SK-N-SH (cell line): Measurements from ENCODE around the gene TMIGD3. TPM values are rescaled to one million over a fixed set of nuclear protein-coding genes. Genes with fewer than 3 reads are reported as not detected.

Experiments used
- CTCF ChIA-PET: fragments of 300-600, 350-600 bp; formaldehyde crosslinking; extraction: SDS; loops from one replicate; lab custom pipeline; 2021; lab: Yijun Ruan, JAX
- POLR2A ChIA-PET: fragments of 350-600 bp; sonication (Branson Sonifier 250); formaldehyde crosslinking; extraction: SDS; loops from one replicate; lab custom pipeline; 2020; ENCODE audit warnings: antibody characterized with exemption, inconsistent platforms; lab: Yijun Ruan, JAX
- DNase-seq: peaks from one replicate; pipeline ENCODE4 v3.0.0; 2012
- H2AFZ ChIP-seq: fragments of 200-600 bp; sonication (generic); 2 replicates; pipeline ENCODE4 v1.8.1; 2016; ENCODE audit warnings: antibody characterized with exemption, mild to moderate bottlenecking, low read depth
- H3F3A ChIP-seq: fragments of 200-600 bp; sonication (generic); replicated peaks from 2 replicates; pipeline ENCODE3; 2016; ENCODE audit warnings: antibody characterized with exemption, mild to moderate bottlenecking; ENCODE audit not compliant: insufficient read depth
- H3K27ac ChIP-seq, 2 experiments: fragments of 200-500 bp in 1 of 2; fragments of 200-600 bp in 1 of 2; sonication (Bioruptor generic) in 1 of 2; sonication (generic), shearing (Covaris generic) in 1 of 2; 2 replicates each; pipeline versions ENCODE4 v1.5.1 to v1.6.1; 2014 to 2016; ENCODE audit warnings: low read depth in 2 of 2, inconsistent platforms in 1 of 2, low read length in 1 of 2, mild to moderate bottlenecking in 1 of 2, mixed read lengths in 1 of 2
- H3K27me3 ChIP-seq: fragments of 200-600 bp; sonication (generic), shearing (Covaris generic); 2 replicates; pipeline ENCODE4 v1.6.1; 2016; ENCODE audit warnings: mixed run types; ENCODE audit not compliant: insufficient read depth
- H3K36me3 ChIP-seq, 2 experiments: fragments of 200-500 bp in 1 of 2; fragments of 200-600 bp in 1 of 2; sonication (Bioruptor generic) in 1 of 2; sonication (generic) in 1 of 2; replicated peaks in 1 of 2; 2 replicates each; pipeline versions ENCODE3 to v1.5.1; 2014 to 2016; ENCODE audit warnings: low read length in 1 of 2, mild to moderate bottlenecking in 1 of 2; ENCODE audit not compliant: insufficient read depth in 2 of 2, control insufficient read depth in 1 of 2
- H3K4me1 ChIP-seq, 2 experiments: fragments of 200-500 bp in 1 of 2; fragments of 200-600 bp in 1 of 2; sonication (Bioruptor generic) in 1 of 2; sonication (generic), shearing (Covaris generic) in 1 of 2; 2 replicates each; pipeline versions ENCODE4 v1.5.1 to v1.6.1; 2014 to 2016; ENCODE audit warnings: low read depth in 1 of 2, low read length in 1 of 2, mixed run types in 1 of 2; ENCODE audit not compliant: insufficient read depth in 2 of 2, control insufficient read depth in 1 of 2
- H3K4me2 ChIP-seq: fragments of 200-600 bp; sonication (generic), shearing (Covaris generic); 2 replicates; pipeline ENCODE4 v1.6.1; 2017; ENCODE audit warnings: mixed run types
- H3K4me3 ChIP-seq, 2 experiments: fragments of 200-500 bp in 1 of 2; fragments of 200-600 bp in 1 of 2; sonication (Bioruptor generic) in 1 of 2; sonication (generic), shearing (Covaris generic) in 1 of 2; 2 replicates each; pipeline versions ENCODE4 v1.5.1 to v1.8.1; 2014 to 2016; ENCODE audit warnings: low read depth in 2 of 2, inconsistent platforms in 1 of 2, low read length in 1 of 2, mild to moderate bottlenecking in 1 of 2, mixed read lengths in 1 of 2, moderate library complexity in 1 of 2
- H3K79me2 ChIP-seq: fragments of 200-600 bp; sonication (generic); 2 replicates; pipeline ENCODE4 v1.8.1; 2017; ENCODE audit warnings: mild to moderate bottlenecking; ENCODE audit not compliant: insufficient read depth
- H3K9ac ChIP-seq: fragments of 200-600 bp; sonication (generic); 2 replicates; pipeline ENCODE4 v1.6.1; 2017; ENCODE audit warnings: mixed run types
- H3K9me2 ChIP-seq: fragments of 200-600 bp; sonication (generic); 2 replicates; pipeline ENCODE4 v1.6.1; 2017; ENCODE audit warnings: mixed run types
- H3K9me3 ChIP-seq: fragments of 200-600 bp; sonication (generic); 2 replicates; pipeline ENCODE4 v1.6.1; 2017; ENCODE audit warnings: mixed run types, mild to moderate bottlenecking, moderate library complexity
- H4K20me1 ChIP-seq: fragments of 200-600 bp; sonication (generic); 2 replicates; pipeline ENCODE4 v1.6.1; 2017; ENCODE audit warnings: mild to moderate bottlenecking, mixed run types; ENCODE audit not compliant: insufficient read depth
- EP300 ChIP-seq, 2 experiments: IDR thresholded peaks; 2 replicates each; pipeline versions ENCODE4 v1.4.0 to v1.6.1; 2012; ENCODE audit warnings: borderline replicate concordance in 1 of 2, low read depth in 1 of 2, low read length in 1 of 2
- EZH2phosphoT487 ChIP-seq: fragments of 200-600 bp; sonication (generic); IDR thresholded peaks from 2 replicates; pipeline ENCODE4 v1.6.1; 2017; ENCODE audit warnings: low read depth, mixed run types, mild to moderate bottlenecking, antibody characterized with exemption, moderate library complexity, borderline replicate concordance
- FOSL2 ChIP-seq: IDR thresholded peaks from 2 replicates; pipeline ENCODE4 v1.4.0; 2012; ENCODE audit warnings: low read depth, mild to moderate bottlenecking, moderate library complexity, borderline replicate concordance
- FOXJ3 ChIP-seq: sonication (generic); formaldehyde crosslinking; IDR thresholded peaks from 2 replicates; pipeline ENCODE4 v1.5.1; 2020; ENCODE audit warnings: mild to moderate bottlenecking, missing genetic modification reagents
- FOXM1 ChIP-seq: IDR thresholded peaks from 2 replicates; pipeline ENCODE4 v1.4.0; 2012; ENCODE audit warnings: low read depth, mild to moderate bottlenecking
- GABPA ChIP-seq: IDR thresholded peaks from 2 replicates; pipeline ENCODE4 v1.4.0; 2012; ENCODE audit warnings: low read depth, mild to moderate bottlenecking
- GATA2 ChIP-seq: sonication (generic); formaldehyde crosslinking; IDR thresholded peaks from 2 replicates; pipeline ENCODE4 v1.5.0; 2020; ENCODE audit warnings: mild to moderate bottlenecking, missing genetic modification reagents
- JUND ChIP-seq: IDR thresholded peaks from 2 replicates; pipeline ENCODE4 v1.4.0; 2012
- MEF2A ChIP-seq: IDR thresholded peaks from 2 replicates; pipeline ENCODE4 v1.4.0; 2012; ENCODE audit warnings: low read depth, borderline replicate concordance
- RAD21 ChIP-seq: IDR thresholded peaks from 2 replicates; pipeline ENCODE4 v1.6.1; 2012; ENCODE audit warnings: mild to moderate bottlenecking, low read length
- RCOR1 ChIP-seq: fragments of 150-350 bp; IDR thresholded peaks from 2 replicates; pipeline ENCODE4 v1.6.1; 2017; ENCODE audit warnings: antibody characterized with exemption, low read length
- REST ChIP-seq: IDR thresholded peaks from 2 replicates; pipeline ENCODE4 v1.6.1; 2012; ENCODE audit warnings: mild to moderate bottlenecking, low read depth, low read length, moderate library complexity
- RFX5 ChIP-seq: IDR thresholded peaks from 2 replicates; pipeline ENCODE4 v1.6.1; 2012; ENCODE audit warnings: mild to moderate bottlenecking, improper control_type of control experiment, low read length
- SIN3A ChIP-seq: IDR thresholded peaks from 2 replicates; pipeline ENCODE4 v1.6.1; 2012; ENCODE audit warnings: low read depth, mild to moderate bottlenecking, low read length, moderate library complexity, borderline replicate concordance
- SMC3 ChIP-seq: IDR thresholded peaks from 2 replicates; pipeline ENCODE4 v1.6.1; 2012; ENCODE audit warnings: low read depth, low read length, improper control_type of control experiment
- TAF1 ChIP-seq: IDR thresholded peaks from 2 replicates; pipeline ENCODE4 v1.6.1; 2012; ENCODE audit warnings: low read depth, mild to moderate bottlenecking, low read length, moderate library complexity, borderline replicate concordance
- TEAD4 ChIP-seq: IDR thresholded peaks from 2 replicates; pipeline ENCODE4 v1.4.0; 2012; ENCODE audit warnings: mild to moderate bottlenecking, borderline replicate concordance; ENCODE audit not compliant: insufficient read depth
- USF1 ChIP-seq: IDR thresholded peaks from 2 replicates; pipeline ENCODE4 v1.4.0; 2012; ENCODE audit warnings: low read depth, borderline replicate concordance
- WGBS: methylation state at CpG from one replicate; pipeline ENCODE4 v1.1.6; 2017; ENCODE audit warnings: low lambda C conversion rate; 5-methylcytosine and 5-hydroxymethylcytosine counted together
- polyA plus RNA-seq, 3 experiments: library from polyadenylated mRNA; depleted of rRNA; stranded (reverse); fragments of >200 nt; gene quantifications; 2 replicates each; pipeline ENCODE4 v1.2.3, GENCODE V29; 2012
- TF ChIP-seq, protein P1 (sequence below): fragments of 200-600 bp; sonication (generic); IDR thresholded peaks from 2 replicates; pipeline ENCODE4 v1.6.1; 2017; ENCODE audit warnings: antibody characterized with exemption, mild to moderate bottlenecking, moderate library complexity

Gene TMIGD3
- polyA plus RNA-seq, 1 of the 3 experiments (the other 2 are of a cell fraction), result not detected

DNA sequence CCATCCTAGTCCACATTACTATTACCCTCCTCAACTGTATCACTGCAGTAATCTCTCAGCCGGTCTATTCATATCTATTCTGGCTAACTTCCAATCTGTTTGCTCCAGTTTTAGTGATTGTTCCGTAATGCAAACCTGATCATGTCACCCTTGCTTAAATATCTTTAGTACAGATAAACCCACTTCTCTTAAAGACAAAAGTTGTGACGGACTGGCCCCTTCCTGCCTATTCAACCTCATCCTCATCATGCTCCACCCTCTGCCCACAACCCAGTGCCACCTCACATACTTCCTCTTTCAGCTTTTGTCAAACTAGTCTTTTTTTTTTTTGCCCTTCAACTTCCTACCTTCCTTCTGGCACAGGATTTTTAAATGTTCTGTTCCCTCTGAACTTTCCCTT, 32.4 kb downstream of the TMIGD3 start:
- no peaks in the 10 kb centered on the region for H3K9me2 ChIP-seq
- whole genome bisulfite sequencing, result 84% methylated on average over 3 of the region's 3 CpGs
- no peaks in the 10 kb centered on the region for H3K4me1 ChIP-seq
- ChIA-PET CTCF (interaction anchor here (1.1 kb wide), 1 partner anchor 9 kb away, joined by 3 read pairs; no protein-coding TSS in a partner anchor), POLR2A (no interaction called here)
- H2AFZ ChIP-seq, result no peak overlapping the region
- no peaks in the 10 kb centered on the region for H3K27me3 ChIP-seq
- H3F3A ChIP-seq, result no peaks in the 10 kb centered on the region
- H3K27ac ChIP-seq, result no peak overlapping the region
- H3K9me3 ChIP-seq, result no peaks in the 10 kb centered on the region
- DNase-seq, result no peak
- H3K36me3 ChIP-seq, result peaks cover 10 to 13% of the 10 kb centered on the region in 2 experiments
- no peak overlapping the region for H3K9ac ChIP-seq
- TF ChIP-seq TAF1 (no peak), GATA2 (CRISPR knock-in tag) (no peak), FOXM1 (no peak), USF1 (no peak), SIN3A (no peak), FOXJ3 (CRISPR knock-in tag) (no peak), JUND (no peak), FOSL2 (no peak), EZH2phosphoT487 (no peak), SMC3 (no peak), RFX5 (no peak), EP300 (IDR thresholded peaks at IDR 0.05; ENCODE audit: borderline replicate concordance in 1 of 2, low read depth in 1 of 2, low read length in 1 of 2) (no peak), MEF2A (no peak), RCOR1 (no peak), RAD21 (no peak), REST (no peak), GABPA (no peak), TEAD4 (no peak)
- TF ChIP-seq, protein P1, sequence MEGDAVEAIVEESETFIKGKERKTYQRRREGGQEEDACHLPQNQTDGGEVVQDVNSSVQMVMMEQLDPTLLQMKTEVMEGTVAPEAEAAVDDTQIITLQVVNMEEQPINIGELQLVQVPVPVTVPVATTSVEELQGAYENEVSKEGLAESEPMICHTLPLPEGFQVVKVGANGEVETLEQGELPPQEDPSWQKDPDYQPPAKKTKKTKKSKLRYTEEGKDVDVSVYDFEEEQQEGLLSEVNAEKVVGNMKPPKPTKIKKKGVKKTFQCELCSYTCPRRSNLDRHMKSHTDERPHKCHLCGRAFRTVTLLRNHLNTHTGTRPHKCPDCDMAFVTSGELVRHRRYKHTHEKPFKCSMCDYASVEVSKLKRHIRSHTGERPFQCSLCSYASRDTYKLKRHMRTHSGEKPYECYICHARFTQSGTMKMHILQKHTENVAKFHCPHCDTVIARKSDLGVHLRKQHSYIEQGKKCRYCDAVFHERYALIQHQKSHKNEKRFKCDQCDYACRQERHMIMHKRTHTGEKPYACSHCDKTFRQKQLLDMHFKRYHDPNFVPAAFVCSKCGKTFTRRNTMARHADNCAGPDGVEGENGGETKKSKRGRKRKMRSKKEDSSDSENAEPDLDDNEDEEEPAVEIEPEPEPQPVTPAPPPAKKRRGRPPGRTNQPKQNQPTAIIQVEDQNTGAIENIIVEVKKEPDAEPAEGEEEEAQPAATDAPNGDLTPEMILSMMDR, result no peak
- H3K4me2 ChIP-seq, result no peak overlapping the region
- no peaks in the 10 kb centered on the region for H4K20me1 ChIP-seq
- no peaks in the 10 kb centered on the region for H3K79me2 ChIP-seq
- H3K4me3 ChIP-seq, result no peak overlapping the region
